PC-9 (cell line): Measurements from ENCODE around the gene CSNK1G3.

ENCODE experiments used
- CTCF ChIP-seq: fragments of 200-600 bp; sonication (generic); conservative IDR thresholded peaks from 2 replicates; pipeline ENCODE4 v1.6.1; 2017; ENCODE audit warnings: mixed run types, antibody characterized with exemption, mild to moderate bottlenecking, moderate library complexity
- EZH2 ChIP-seq: fragments of 200-600 bp; sonication (generic); IDR thresholded peaks from 2 replicates; pipeline ENCODE4 v1.8.0; 2017; ENCODE audit warnings: antibody characterized with exemption, low read depth

- TF ChIP-seq CTCF = no peak
- no peak for TF ChIP-seq EZH2
Measured at GRCh38 chr5:123505633-123506032, 6.3 kb upstream of the CSNK1G3 start.
